Stomach (tissue), 4 donors: ENCODE data around the gene REPS1.

Experiments used
- CTCF ChIP-seq, 7 experiments: fragments of 450-650 bp in 4 of 7; fragments of 200-600 bp in 3 of 7; sonication (generic) in 3 of 7; IDR thresholded peaks; one replicate each; pipeline ENCODE4 v1.5.1; 2016 to 2019; ENCODE audit warnings: antibody characterized with exemption in 7 of 7, control low read depth in 2 of 7, mild to moderate bottlenecking in 1 of 7
- EP300 ChIP-seq: sonication (generic); formaldehyde crosslinking; IDR thresholded peaks from one replicate; pipeline ENCODE4 v1.6.1; 2017; ENCODE audit warnings: antibody characterized with exemption
- POLR2A ChIP-seq, 4 donors: fragments of 450-650 bp; IDR thresholded peaks; one replicate each; pipeline ENCODE4 v1.6.1; 2016; ENCODE audit warnings: antibody characterized with exemption in 4 of 4, control low read depth in 2 of 4, mild to moderate bottlenecking in 1 of 4, moderate library complexity in 1 of 4
- POLR2AphosphoS5 ChIP-seq, 3 donors: sonication (generic); formaldehyde crosslinking; IDR thresholded peaks; one replicate each; pipeline ENCODE4 v1.6.1; 2016; ENCODE audit warnings: antibody characterized with exemption in 3 of 3

GRCh38 chr6:138971601-138972000, 16.5 kb downstream of the REPS1 start:
- TF ChIP-seq CTCF (IDR thresholded peaks at IDR 0.05) (no peak), POLR2AphosphoS5 (IDR thresholded peaks at IDR 0.05) (no peak), POLR2A (IDR thresholded peaks at IDR 0.05) (no peak), EP300 (no peak)
